Mucosa of rectum (tissue), 2 donors: ENCODE measurements around the gene KRT6B.

Experiments used
- H3K27ac ChIP-seq, 2 donors: one replicate each; pipeline ENCODE4 v1.7.0; 2013; ENCODE audit warnings: inconsistent platforms in 2 of 2, low read depth in 2 of 2, low read length in 2 of 2
- H3K27me3 ChIP-seq, 2 donors: one replicate each; pipeline ENCODE4 v1.7.0; 2013; ENCODE audit warnings: low read length in 2 of 2; ENCODE audit not compliant: control insufficient read depth in 2 of 2, insufficient read depth in 2 of 2
- H3K36me3 ChIP-seq, 2 donors: one replicate each; pipeline ENCODE4 v1.7.0; 2013; ENCODE audit warnings: low read length in 2 of 2; ENCODE audit not compliant: control insufficient read depth in 2 of 2, insufficient read depth in 2 of 2
- H3K4me1 ChIP-seq, 2 donors: one replicate each; pipeline ENCODE4 v1.7.0; 2013; ENCODE audit warnings: low read length in 2 of 2, mild to moderate bottlenecking in 1 of 2; ENCODE audit not compliant: control insufficient read depth in 2 of 2, insufficient read depth in 2 of 2
- H3K4me3 ChIP-seq, 2 donors: one replicate each; pipeline ENCODE4 v1.7.0; 2013; ENCODE audit warnings: low read length in 2 of 2
- H3K9ac ChIP-seq, 2 donors: one replicate each; pipeline ENCODE4 v1.7.0; 2013; ENCODE audit warnings: low read length in 2 of 2, low read depth in 1 of 2, mild to moderate bottlenecking in 1 of 2
- H3K9me3 ChIP-seq, 2 donors: one replicate each; pipeline ENCODE4 v1.7.0; 2013; ENCODE audit warnings: low read length in 2 of 2; ENCODE audit not compliant: control insufficient read depth in 2 of 2
- donor health status: healthy.
- donor health status: Normal muscosa, but diverticular disease.

Gene KRT6B

GRCh38 chr12:52446367-52447045 lies 5.4 kb downstream of the KRT6B start:
- no peak overlapping the region for H3K4me3 ChIP-seq
- no peaks in the 10 kb centered on the region for H3K36me3 ChIP-seq
- H3K27ac ChIP-seq: no peak overlapping the region
- H3K9ac ChIP-seq: no peak overlapping the region
- H3K4me1 ChIP-seq: peaks cover 0 to 3% of the 10 kb centered on the region in 2 donors
- H3K27me3 ChIP-seq: no peaks in the 10 kb centered on the region
- H3K9me3 ChIP-seq: no peaks in the 10 kb centered on the region

GRCh38 chr12:52445876-52446275 lies 6.1 kb downstream of the KRT6B start:
- Histone ChIP-seq H3K27me3 (no peaks in the 10 kb centered on the region), H3K9ac (no peak overlapping the region)

GRCh38 chr12:52444647-52445595 lies 7.0 kb downstream of the KRT6B start:
- peaks cover 0 to 3% of the 10 kb centered on the region in 2 donors for H3K4me1 ChIP-seq
- no peaks in the 10 kb centered on the region for H3K9me3 ChIP-seq
- H3K27ac ChIP-seq: no peak overlapping the region
- no peaks in the 10 kb centered on the region for H3K27me3 ChIP-seq
- no peak overlapping the region for H3K9ac ChIP-seq
- H3K4me3 ChIP-seq: no peak overlapping the region
- H3K36me3 ChIP-seq: no peaks in the 10 kb centered on the region

More at GRCh38 chr12:52445876-52446275, 6.1 kb downstream of the KRT6B start:
- Histone ChIP-seq H3K9me3 (no peaks in the 10 kb centered on the region), H3K4me3 (no peak overlapping the region), H3K4me1 (peaks cover 0 to 3% of the 10 kb centered on the region in 2 donors), H3K27ac (no peak overlapping the region), H3K36me3 (no peaks in the 10 kb centered on the region)

DNA sequence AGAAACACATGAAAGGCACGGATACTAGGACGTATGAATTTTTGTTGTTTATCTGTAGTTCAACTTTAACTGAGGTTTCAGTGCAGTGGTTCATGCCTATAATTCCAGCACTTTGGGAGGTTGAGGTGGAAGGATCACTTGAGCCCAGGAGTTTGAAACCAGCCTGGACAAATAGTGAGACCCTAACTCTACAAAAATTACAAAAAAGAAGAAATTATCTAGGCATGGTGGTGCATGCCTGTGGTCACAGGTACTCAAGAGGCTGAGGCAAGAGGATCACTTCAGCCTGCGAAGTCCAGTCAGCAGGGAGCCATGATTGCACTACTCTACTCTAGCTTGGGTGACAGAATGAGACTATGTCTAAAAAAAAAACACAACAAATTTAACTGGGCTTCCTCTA lies 8.0 kb downstream of the KRT6B start:
- no peaks in the 10 kb centered on the region for H3K27me3 ChIP-seq

GRCh38 chr12:52442600-52443061 lies 9.3 kb downstream of the KRT6B start:
- H3K27me3 ChIP-seq: no peaks in the 10 kb centered on the region
- no peaks in the 10 kb centered on the region for H3K9me3 ChIP-seq
- no peaks in the 10 kb centered on the region for H3K36me3 ChIP-seq
- H3K4me3 ChIP-seq: no peak overlapping the region
- no peak overlapping the region for H3K9ac ChIP-seq
- H3K4me1 ChIP-seq: peaks cover 0 to 7% of the 10 kb centered on the region in 2 donors
- H3K27ac ChIP-seq: no peak overlapping the region

More for the DNA sequence above, 8.0 kb downstream of the KRT6B start:
- H3K9me3 ChIP-seq: no peaks in the 10 kb centered on the region
- H3K27ac ChIP-seq: no peak overlapping the region
- no peak overlapping the region for H3K9ac ChIP-seq
- H3K36me3 ChIP-seq: no peaks in the 10 kb centered on the region
- H3K4me1 ChIP-seq: peaks cover 0 to 3% of the 10 kb centered on the region in 2 donors
- no peak overlapping the region for H3K4me3 ChIP-seq

DNA sequence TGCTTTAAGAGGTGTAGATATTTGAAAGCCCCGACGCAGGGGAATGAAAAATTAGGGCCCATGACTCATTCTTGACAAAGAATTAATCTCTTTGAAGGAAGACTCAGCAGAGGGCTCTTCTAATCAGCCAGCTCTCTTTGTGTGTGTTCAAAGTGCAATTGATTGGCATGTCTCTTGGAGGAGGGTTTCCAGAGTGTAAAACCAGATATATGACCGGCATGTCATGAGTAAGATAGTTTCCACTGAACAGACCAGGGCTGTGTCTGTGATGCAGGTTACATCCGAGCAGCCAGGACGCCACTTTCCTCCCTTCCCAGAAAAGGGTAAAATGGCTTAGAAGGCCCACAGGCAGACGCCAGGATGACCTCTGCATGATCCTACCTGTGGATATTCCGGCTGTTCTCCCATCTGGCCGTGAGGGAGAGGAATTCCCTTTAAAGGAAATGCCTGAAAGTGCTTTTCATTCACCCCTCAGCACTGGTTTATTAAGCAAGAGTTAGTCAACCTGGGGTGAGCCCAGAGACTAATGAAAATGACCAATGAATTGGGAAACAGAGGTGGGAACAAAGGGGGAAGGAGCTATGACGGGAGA lies 10.5 kb downstream of the KRT6B start:
- Histone ChIP-seq H3K4me3 (no peak overlapping the region), H3K27ac (no peak overlapping the region), H3K4me1 (peaks cover 2 to 18% of the 10 kb centered on the region in 2 donors), H3K9me3 (no peaks in the 10 kb centered on the region), H3K36me3 (no peaks in the 10 kb centered on the region), H3K27me3 (no peaks in the 10 kb centered on the region), H3K9ac (no peak overlapping the region)

DNA sequence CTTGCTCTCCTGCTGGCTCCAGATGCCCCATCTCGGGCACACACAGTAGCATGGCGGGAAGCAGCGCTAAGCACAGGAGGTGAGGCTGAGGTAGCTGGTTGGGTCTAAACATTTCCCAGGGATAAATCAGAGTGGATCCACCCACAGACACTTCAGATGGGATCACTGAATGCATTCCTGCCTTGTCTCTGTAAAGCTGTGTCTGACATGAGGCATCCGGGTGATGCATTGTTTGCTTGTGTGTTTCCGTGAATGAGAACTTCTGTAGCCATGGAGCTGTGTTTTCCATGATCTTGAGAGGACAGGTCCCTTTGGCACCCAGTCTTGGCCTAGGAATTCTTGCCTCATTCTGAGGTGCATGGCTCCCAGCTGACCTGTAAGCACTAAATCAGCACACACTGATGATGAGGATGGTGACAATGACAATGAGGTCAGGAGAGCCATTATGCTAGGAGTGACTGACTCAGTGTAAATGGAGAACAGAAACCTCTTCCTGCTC lies 11.1 kb downstream of the KRT6B start:
- peaks cover 4 to 20% of the 10 kb centered on the region in 2 donors for H3K4me1 ChIP-seq

DNA sequence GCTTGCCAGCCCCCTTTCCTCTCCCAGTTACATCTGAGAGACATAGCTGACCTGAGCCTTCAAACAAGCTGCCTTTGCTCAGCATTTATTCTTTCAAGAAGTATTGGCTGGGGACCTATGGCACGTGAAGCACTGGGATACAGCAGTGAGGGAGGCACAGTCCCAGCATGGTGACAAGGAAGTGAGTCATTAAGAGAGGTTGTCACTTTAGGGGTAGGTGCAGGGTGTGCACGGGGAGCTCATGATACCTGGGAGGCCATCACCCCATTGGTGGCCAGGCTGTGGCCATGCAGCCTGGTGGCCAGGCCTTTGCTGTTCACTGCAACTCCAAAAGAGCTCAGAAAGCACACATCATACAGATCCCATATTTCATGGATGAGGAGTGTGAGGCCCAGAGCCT lies 12.1 kb downstream of the KRT6B start:
- Histone ChIP-seq H3K9ac (no peak overlapping the region), H3K4me3 (no peak overlapping the region), H3K9me3 (no peaks in the 10 kb centered on the region), H3K27ac (no peak overlapping the region), H3K36me3 (no peaks in the 10 kb centered on the region), H3K27me3 (no peaks in the 10 kb centered on the region), H3K4me1 (peaks cover 4 to 20% of the 10 kb centered on the region in 2 donors)

More for the DNA sequence above, 11.1 kb downstream of the KRT6B start:
- H3K27ac ChIP-seq: no peak overlapping the region
- H3K36me3 ChIP-seq: no peaks in the 10 kb centered on the region
- H3K27me3 ChIP-seq: no peaks in the 10 kb centered on the region
- no peak overlapping the region for H3K9ac ChIP-seq
- no peak overlapping the region for H3K4me3 ChIP-seq
- H3K9me3 ChIP-seq: no peaks in the 10 kb centered on the region

DNA sequence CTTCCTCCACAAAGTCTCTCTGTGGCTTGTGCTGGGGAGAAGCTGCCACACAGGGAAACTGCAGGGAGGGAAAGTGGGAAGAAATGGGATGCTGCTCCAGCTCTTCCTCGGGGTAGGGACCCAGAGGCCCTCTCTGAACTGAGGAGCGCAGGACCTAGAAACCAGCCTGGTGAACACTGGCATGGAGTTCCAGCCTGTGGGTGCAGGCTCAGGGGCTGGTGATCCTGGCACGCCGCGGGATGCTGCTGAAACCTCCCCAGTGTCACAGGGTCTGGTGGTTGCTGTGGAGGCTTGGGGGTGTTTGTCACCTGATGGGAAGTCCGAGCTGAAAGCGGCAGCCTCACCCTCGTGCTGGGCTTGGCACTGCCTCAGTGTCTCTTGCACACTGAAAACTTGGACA lies 12.5 kb downstream of the KRT6B start:
- H3K27me3 ChIP-seq: no peaks in the 10 kb centered on the region
- no peak overlapping the region for H3K27ac ChIP-seq
- no peaks in the 10 kb centered on the region for H3K36me3 ChIP-seq
- no peak overlapping the region for H3K9ac ChIP-seq
- no peaks in the 10 kb centered on the region for H3K9me3 ChIP-seq
- peaks cover 7 to 18% of the 10 kb centered on the region in 2 donors for H3K4me1 ChIP-seq
- no peak overlapping the region for H3K4me3 ChIP-seq
